ENCODE data around the gene MYH14.

GRCh38 chr19:50226536-50226935 lies 23.1 kb downstream of the MYH14 start:
- TF ChIP-seq CTCF (IDR thresholded peaks at IDR 0.05; ENCODE audit: low read depth, low read length): no peak
- TF ChIP-seq POLR2A (IDR thresholded peaks at IDR 0.05; ENCODE audit: extremely low read depth, insufficient read length): no peak
- no peak for TF ChIP-seq MAX (IDR thresholded peaks at IDR 0.05; ENCODE audit: low read depth, low read length)
- TF ChIP-seq MYC (IDR thresholded peaks at IDR 0.05; ENCODE audit: low read depth, low read length): no peak
